ENCODE measurements around the gene GLRX3. TPM values are rescaled to one million over a fixed set of nuclear protein-coding genes. Genes with fewer than 3 reads are reported as not detected.

The GLRX3 gene
- total and polyA plus RNA-seq, 2 experiments from 2014 or later, result 141 to 201 TPM

DNA sequence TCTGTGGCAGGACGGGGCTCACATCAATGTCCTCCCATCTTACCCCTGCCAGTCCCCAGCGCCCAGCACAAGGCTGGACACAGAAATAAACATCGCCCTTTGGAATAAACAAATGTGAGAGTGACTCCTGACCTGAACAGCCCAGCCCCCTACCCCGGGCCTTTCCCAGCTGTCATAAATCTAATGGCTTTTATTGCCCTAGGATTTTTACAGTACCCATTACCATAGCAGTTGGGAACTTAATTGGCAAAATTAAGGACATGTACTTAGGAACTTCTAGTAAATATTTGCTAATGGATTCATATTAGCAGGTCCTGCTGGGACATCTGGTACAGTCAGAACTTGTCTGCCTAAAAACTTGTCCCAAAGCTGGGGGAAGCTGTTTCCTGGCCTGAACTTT, 76.6 kb downstream of the GLRX3 start:
- H3K79me2 ChIP-seq (replicated peaks; ENCODE audit: insufficient read depth), result no peaks in the 10 kb centered on the region
- no peaks in the 10 kb centered on the region for H3K36me3 ChIP-seq (ENCODE audit: insufficient read depth)
- H3K4me1 ChIP-seq (ENCODE audit: insufficient read depth), result no peaks in the 10 kb centered on the region
- no peak overlapping the region for H3K4me2 ChIP-seq
- H3K4me3 ChIP-seq, result no peak overlapping the region
- no peak overlapping the region for H3K27ac Mint-ChIP-seq
- H2AFZ ChIP-seq, result no peak overlapping the region
- no peaks in the 10 kb centered on the region for H3F3A ChIP-seq (replicated peaks; ENCODE audit: low read depth)
- H3K9me2 ChIP-seq (ENCODE audit: insufficient read depth), result no peaks in the 10 kb centered on the region
- H3K27me3 ChIP-seq (ENCODE audit: insufficient read depth), result no peaks in the 10 kb centered on the region
- TF ChIP-seq, protein P1, sequence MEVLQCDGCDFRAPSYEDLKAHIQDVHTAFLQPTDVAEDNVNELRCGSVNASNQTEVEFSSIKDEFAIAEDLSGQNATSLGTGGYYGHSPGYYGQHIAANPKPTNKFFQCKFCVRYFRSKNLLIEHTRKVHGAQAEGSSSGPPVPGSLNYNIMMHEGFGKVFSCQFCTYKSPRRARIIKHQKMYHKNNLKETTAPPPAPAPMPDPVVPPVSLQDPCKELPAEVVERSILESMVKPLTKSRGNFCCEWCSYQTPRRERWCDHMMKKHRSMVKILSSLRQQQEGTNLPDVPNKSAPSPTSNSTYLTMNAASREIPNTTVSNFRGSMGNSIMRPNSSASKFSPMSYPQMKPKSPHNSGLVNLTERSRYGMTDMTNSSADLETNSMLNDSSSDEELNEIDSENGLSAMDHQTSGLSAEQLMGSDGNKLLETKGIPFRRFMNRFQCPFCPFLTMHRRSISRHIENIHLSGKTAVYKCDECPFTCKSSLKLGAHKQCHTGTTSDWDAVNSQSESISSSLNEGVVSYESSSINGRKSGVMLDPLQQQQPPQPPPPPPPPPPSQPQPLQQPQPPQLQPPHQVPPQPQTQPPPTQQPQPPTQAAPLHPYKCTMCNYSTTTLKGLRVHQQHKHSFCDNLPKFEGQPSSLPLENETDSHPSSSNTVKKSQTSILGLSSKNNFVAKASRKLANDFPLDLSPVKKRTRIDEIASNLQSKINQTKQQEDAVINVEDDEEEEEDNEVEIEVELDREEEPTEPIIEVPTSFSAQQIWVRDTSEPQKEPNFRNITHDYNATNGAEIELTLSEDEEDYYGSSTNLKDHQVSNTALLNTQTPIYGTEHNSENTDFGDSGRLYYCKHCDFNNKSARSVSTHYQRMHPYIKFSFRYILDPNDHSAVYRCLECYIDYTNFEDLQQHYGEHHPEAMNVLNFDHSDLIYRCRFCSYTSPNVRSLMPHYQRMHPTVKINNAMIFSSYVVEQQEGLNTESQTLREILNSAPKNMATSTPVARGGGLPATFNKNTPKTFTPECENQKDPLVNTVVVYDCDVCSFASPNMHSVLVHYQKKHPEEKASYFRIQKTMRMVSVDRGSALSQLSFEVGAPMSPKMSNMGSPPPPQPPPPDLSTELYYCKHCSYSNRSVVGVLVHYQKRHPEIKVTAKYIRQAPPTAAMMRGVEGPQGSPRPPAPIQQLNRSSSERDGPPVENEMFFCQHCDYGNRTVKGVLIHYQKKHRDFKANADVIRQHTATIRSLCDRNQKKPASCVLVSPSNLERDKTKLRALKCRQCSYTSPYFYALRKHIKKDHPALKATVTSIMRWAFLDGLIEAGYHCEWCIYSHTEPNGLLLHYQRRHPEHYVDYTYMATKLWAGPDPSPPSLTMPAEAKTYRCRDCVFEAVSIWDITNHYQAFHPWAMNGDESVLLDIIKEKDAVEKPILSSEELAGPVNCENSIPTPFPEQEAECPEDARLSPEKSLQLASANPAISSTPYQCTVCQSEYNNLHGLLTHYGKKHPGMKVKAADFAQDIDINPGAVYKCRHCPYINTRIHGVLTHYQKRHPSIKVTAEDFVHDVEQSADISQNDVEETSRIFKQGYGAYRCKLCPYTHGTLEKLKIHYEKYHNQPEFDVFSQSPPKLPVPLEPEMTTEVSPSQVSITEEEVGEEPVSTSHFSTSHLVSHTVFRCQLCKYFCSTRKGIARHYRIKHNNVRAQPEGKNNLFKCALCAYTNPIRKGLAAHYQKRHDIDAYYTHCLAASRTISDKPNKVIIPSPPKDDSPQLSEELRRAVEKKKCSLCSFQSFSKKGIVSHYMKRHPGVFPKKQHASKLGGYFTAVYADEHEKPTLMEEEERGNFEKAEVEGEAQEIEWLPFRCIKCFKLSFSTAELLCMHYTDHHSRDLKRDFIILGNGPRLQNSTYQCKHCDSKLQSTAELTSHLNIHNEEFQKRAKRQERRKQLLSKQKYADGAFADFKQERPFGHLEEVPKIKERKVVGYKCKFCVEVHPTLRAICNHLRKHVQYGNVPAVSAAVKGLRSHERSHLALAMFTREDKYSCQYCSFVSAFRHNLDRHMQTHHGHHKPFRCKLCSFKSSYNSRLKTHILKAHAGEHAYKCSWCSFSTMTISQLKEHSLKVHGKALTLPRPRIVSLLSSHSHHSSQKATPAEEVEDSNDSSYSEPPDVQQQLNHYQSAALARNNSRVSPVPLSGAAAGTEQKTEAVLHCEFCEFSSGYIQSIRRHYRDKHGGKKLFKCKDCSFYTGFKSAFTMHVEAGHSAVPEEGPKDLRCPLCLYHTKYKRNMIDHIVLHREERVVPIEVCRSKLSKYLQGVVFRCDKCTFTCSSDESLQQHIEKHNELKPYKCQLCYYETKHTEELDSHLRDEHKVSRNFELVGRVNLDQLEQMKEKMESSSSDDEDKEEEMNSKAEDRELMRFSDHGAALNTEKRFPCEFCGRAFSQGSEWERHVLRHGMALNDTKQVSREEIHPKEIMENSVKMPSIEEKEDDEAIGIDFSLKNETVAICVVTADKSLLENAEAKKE (CRISPR knock-in tag; IDR thresholded peaks at IDR 0.05), result no peak
- TF ChIP-seq ZNF114 (CRISPR knock-in tag; IDR thresholded peaks at IDR 0.05), result no peak
- no peak for TF ChIP-seq EZH2phosphoT487 (IDR thresholded peaks at IDR 0.05; ENCODE audit: unreplicated experiment)
- TF ChIP-seq POLR2AphosphoS5 (IDR thresholded peaks at IDR 0.05; ENCODE audit: low read depth), result no peak
- no peak for TF ChIP-seq ZNF331 (CRISPR knock-in tag; IDR thresholded peaks at IDR 0.05; ENCODE audit: low read depth)
- TF ChIP-seq EZH2 (IDR thresholded peaks at IDR 0.05; ENCODE audit: low read depth, unreplicated experiment), result no peak
- peaks cover 81% of the 10 kb centered on the region for H3K9me3 Mint-ChIP-seq
- no peaks in the 10 kb centered on the region for H3K4me1 Mint-ChIP-seq
- no peak overlapping the region for H3K4me3 Mint-ChIP-seq
- peaks cover 10% of the 10 kb centered on the region for H3K27me3 Mint-ChIP-seq (ENCODE audit: insufficient read depth, low read depth, poor library complexity)
- H3K36me3 Mint-ChIP-seq (ENCODE audit: low read depth), result peaks cover 25% of the 10 kb centered on the region
- DNase-seq (ENCODE audit: low spot score) (no peak), ATAC-seq (no peak)
- no peak overlapping the region for H3K27ac ChIP-seq (ENCODE audit: low read depth)
- no peaks in the 10 kb centered on the region for H4K20me1 ChIP-seq (replicated peaks; ENCODE audit: insufficient read depth)
